GM21381 (cell line): ENCODE data around the gene TMEM247.
"Not testable (repeated sequence)": the region's sequence is repeated elsewhere in the genome, so short reads cannot be mapped to it uniquely, and the experiment has no call there.

Experiments
- ATAC-seq: cut with Tn5 transposase; IDR thresholded peaks from one replicate; pipeline ENCODE4 v1.9.1; 2021; ENCODE audit warnings: mild to moderate bottlenecking, moderate library complexity; ENCODE audit not compliant: unreplicated experiment

Gene TMEM247

DNA sequence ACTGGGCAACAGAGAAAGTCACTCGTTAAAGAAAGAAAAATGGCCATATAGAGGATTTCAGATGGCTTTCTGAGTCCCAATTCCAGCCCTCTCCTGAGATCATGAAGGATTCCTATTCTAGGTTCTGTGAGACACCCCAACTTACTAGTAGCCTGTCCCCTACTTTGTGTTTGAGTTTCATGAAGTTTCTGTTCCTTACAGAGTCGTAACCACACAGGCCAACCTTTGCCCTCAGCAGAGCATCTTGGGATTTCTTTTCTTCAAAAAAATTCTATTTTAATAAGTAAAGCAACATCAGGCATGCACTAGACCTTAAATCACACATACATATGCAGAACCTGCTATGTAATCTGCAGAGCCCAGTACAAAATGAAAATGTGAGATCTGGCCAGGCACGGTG lies 30.4 kb downstream of the TMEM247 start:
- no peak for ATAC-seq

DNA sequence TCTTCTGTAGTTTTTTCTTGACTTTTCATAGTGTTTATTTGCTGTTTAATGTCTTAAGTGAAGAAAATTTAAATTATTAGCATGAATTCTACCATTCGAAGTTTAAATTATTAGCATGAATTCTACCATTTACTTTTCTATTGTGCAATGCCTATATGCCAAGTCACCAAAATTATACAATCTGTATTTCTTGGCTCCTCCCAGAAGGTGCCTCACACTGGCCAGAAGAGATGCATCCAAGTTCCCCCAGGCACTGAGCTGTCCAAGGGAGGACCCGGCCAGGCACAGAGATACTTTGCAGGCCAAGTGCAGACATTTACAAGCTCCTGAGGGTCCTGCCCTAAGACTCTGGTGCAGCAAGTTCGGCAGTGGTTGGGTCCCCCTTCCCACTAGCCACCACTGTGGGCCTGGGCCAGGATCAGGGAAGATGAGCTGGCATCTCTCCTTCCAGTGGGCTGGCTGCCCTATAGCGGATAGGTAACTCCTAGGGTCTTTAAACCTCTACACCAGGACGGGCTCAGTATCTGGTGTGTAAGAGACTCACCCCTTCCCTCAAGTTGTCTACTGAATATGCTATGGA lies 31.3 kb downstream of the TMEM247 start:
- ATAC-seq = no peak

GRCh38 chr2:46512185-46512584 lies 32.8 kb downstream of the TMEM247 start:
- no peak for ATAC-seq

DNA sequence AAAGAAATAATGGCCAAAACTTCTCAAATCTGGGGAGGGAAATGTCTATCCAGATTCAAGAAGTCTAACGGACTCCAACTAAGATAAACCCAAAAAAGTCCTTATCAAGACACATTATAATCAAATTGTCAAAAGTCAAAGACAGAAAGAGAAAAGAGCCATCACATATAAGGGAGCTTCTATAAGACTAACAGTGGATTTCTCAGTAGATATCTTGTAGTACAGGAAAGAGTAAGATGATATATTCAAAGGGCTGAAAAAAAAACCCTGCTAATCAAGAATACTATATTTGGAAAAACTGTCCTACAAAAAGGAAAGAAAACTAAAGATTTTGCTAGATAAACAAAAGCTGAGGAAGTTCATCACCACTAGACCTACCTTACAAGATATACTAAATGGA lies 35.4 kb downstream of the TMEM247 start:
- ATAC-seq = no peak

DNA sequence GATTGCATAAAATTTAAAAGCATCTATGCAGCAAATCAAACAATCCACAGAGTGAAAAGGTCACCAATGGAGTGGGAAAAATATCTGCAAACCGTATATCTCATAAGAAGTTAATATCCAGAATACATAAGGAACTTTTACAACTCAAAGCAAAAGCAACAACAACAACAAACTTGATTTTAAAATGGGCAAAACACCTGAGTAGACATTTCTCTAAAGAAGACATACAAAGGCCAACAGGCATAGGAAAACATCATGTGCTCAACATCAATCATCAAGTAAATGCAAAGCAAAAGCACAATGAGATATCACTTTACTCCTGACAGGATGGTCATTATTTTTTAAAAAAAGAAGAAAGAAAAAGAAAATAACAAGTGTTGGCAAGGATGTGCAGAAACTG lies 38.1 kb downstream of the TMEM247 start:
- no peak for ATAC-seq

- ATAC-seq = no peak
Measured at GRCh38 chr2:46518861-46519260, 39.5 kb downstream of the TMEM247 start.

- ATAC-seq = no peak
Measured at GRCh38 chr2:46519265-46519664, 39.9 kb downstream of the TMEM247 start.

GRCh38 chr2:46520130-46520711 lies 40.9 kb downstream of the TMEM247 start:
- no peak for ATAC-seq

DNA sequence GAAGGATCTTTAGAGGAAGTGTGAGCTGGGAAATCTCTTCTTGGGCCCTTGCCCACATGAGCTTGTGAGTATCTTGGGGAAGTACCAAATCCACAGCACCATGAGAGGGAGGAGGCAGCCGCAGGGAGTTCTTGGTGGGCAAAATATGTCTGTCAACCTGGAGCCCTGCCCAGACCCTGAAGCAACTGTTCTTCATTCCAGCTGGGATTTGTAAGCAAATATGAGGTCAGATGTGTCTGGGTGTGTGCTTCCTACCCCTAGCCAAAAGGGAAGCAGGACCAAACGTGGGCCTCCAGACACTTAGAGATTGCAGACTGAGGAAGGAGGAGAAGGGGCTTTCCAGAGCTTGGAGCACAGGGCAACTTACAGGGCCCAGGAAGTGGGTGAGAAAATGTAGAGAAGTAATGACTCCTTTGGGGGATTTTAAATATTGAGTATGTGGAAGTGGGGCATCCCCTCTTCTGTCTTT lies 41.9 kb downstream of the TMEM247 start:
- ATAC-seq = no peak

- not testable (repeated sequence) for ATAC-seq
Measured at GRCh38 chr2:46522385-46522784, 43.0 kb downstream of the TMEM247 start.

- no peak for ATAC-seq
Measured at GRCh38 chr2:46525522-46526155, 46.3 kb downstream of the TMEM247 start.

DNA sequence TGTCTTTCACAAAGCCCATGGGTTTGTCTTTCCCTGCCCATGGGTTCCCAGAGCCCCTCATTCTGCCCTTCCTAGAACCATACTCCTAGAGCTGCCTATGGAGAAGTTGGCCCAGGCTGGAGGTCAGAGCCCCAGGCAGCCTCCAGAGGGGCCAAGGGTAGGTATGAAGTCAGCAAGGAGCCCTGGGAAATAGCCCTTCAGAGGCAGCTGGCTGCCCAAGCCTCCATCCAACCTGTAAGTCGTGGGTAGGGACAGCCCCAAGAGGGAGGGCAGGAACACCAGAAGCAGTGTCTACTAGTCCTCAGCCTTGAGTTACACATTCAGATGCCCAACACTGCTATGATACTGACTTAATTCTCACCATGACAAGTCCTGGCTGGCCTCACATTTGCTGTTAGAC lies 49.5 kb downstream of the TMEM247 start:
- no peak for ATAC-seq

DNA sequence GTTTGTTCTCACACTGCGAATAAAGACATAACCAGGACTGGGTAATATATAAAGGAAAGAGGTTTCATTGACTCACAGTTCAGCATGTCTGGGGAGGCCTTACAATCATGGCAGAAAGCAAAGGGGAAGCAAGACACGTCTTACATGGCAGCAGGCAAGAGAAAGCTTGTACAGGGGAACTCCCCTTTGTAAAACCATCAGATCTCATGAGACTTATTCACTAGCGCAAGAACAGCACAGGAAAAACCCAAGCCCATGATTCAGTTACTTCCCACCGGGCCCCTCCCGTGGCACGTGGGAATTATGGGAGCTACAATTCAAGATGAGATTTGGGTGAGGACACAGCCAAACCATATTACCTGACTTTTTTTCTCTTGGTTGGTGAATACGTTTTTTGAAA lies 51.3 kb downstream of the TMEM247 start:
- ATAC-seq = no peak

DNA sequence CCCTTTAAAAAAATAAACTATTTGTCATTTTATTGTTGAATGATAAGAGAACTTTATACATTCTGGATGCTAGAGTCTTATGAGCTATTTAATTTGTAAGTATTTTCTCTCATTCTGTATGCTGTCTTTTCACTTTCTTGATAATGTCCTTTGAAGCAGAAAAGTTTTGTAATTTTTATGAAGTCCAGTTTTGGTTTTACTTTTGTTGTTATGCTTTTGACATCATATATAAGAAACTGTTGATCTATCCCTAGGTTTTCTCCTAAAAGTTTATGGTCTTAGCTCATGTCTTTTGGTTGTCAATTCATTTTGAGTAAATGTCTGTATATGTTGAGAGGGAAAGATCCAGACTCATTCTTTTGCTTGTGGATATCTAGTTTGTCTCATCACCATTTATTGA lies 52.5 kb downstream of the TMEM247 start:
- no peak for ATAC-seq
